SHP77 (cell line): ENCODE data around the gene OTOL1.
A peak's percentile ranks its signal among the peaks of the same experiment; 100 is the strongest.
"Not testable (repeated sequence)": the region's sequence is repeated elsewhere in the genome, so short reads cannot be mapped to it uniquely, and the experiment has no call there.

Experiments
- DNase-seq, 2 experiments: peaks; one replicate each; lab custom pipeline; 2025; lab: John Stamatoyannopoulos, UW

The OTOL1 gene

DNA sequence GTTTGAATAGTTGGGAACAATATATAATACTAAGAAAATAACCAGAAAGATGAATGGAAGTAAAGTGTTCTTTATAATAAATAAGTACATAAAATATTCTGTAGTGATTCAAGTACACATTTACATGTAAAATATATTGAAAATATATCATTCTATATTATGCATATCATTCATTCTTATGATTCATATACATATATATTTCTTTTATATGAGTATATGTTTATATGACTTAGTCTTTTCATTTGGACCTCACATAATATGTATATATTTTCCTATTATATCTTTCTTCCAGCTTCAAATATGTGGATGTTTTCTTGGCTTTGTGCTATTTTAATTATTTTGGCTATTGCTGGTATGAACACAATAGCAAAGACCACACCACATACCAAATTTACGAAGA is at the start of gene OTOL1:
TSS of gene OTOL1 (plus strand) at position 301 of the 400 bp plus-strand sequence. CDS start at position 301, 0 bp downstream.
- DNase-seq: no peak

DNA sequence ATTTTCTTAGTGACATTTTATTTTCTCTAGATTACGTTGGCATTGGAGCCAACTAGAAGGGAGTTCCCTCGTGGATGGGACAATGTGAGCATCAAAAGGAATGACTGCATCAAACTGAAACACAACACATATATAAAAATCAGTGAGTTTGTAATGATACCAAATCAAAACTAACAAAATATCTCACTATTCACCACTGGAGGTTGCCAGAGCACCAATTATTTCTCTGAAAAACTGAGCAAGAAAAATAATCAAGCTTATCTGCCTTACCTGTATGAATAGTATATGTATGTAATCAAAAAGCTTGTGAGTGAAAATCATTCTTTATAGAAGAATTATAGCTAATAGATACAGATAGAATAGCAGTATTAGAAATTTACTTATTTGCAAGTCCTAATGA is 46.8 kb upstream of the OTOL1 start:
- no peak for DNase-seq

DNA sequence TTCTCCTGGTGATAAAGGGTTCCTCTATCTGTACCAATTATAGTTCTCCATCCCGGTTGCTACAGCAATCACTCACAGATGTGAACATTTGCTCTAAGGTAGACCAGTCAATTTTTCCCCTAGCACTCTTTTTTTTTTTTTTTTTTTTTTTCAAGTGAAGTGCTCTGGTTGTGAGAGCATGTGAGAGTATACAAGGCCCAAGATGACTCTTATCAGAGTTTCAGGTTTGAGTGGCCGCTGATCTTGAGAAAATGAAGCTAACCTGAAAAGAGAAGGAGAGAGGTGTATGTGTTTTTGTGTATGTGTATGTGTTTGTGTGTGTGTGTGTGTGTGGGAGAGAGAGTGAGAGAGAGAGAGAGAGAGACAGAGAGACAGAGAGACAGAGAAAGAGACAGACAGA is 44.4 kb upstream of the OTOL1 start:
- DNase-seq: no peak

DNA sequence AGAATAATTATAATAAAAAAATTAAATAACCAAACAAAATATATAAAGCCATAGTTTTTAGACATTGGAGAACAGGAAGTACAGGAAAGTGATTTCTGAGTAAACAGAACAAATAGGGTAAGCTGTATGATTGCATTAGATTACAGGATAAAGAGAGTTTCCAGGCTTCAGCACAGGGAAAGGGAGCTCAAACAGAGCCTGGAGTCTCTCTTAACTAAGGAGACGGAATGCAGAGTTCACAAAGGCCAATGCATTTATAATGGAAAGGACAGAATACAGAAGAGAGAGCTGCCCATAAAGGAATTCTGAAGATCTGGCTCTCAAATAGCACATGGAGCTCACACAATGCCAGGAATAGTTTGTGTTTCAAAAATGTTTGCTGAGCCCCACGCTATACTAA is 42.0 kb upstream of the OTOL1 start:
- no peak for DNase-seq

DNA sequence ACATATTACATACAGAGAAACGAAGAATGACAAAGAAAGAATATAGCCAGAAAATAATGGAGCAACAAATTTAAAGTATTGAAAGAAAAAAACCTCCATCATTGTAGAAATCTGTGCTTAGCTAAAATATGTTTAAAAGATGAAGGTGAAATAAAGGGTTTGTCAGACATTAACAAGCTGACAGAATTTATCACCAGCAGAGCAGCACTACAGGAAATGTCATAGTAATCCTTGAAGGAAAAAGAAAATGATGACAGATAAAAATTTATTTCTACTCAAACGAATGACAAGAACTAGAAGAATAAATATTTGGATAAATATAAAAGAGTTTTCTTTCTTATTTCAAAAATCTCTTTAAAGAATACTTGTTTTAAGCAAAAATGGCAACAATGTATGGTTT is 40.6 kb upstream of the OTOL1 start:
- no peak for DNase-seq

DNA sequence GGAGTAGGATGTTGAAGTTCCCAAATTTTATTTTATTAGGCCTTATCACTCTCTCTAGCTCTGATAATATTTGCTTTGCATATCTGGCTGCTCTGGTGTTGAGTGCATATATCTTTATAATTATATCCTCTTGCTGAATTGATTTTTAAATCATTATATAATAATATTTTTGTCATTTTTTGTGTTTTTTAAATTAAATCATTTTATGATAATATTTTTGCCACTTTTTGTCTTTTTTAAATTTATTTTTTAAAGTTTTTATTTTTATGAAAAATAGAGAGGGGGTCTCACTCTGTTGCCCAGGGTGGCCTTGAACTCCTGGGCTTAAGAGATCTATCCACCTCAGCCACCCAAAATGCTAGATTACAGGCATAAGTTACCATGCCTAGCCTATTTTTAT is 34.5 kb upstream of the OTOL1 start:
- no peak for DNase-seq

DNA sequence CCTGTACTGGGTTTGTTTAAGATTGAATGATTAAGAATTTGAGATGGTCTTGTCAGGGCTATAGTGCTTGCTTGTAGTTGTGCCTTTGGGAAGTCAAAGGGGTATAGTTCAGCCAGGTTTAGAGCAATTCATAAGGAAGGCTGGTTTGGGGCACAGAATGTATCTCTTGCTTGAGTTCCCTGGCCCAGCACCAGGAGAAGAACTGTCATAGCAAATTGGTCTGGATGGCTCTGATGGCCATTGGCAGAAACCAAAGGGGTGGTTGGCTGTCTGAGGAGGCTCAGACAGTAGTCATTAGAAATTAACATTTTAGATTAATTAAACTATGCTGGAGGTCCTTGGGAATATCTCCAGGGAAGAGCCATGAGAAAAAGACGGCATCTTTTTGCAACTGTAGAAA is 25.4 kb upstream of the OTOL1 start:
- DNase-seq: no peak

DNA sequence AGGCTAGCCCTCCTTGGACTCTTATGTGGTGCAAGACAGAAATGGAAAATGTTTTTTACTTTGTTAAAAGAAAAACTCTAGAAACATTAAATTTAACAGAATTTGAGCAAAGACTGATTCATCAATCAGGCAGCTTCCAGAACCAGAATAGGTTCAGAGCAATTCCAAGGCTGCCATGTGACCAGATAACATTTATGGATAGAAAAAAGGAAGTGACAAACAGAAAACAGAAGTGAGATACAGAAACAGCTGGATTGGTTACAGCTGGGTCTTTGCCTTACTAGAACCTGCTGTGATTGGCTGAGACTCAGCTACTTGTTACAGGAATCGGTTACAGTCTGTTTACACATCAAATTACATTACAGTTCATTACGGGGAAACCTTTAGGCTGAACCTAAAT is 22.5 kb upstream of the OTOL1 start:
- no peak for DNase-seq

DNA sequence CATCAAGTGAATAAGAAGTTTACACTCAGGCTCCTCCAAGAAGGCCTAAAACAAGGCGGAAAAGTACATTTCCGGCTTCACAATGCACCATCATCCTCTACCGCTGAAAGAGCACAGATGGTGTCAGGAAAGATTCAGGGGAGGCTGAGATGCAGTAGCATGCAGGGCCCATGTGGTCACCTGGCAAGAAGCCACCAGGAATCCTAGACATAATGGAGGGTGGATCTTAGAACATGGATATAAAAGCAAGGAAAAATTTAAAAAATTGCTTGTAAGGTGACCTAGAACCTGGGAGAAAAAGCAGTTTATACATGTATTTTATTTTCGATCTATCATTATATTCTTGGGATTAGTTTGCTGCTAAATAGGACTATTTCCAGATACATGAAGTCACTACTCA is 21.9 kb upstream of the OTOL1 start:
- no peak for DNase-seq

DNA sequence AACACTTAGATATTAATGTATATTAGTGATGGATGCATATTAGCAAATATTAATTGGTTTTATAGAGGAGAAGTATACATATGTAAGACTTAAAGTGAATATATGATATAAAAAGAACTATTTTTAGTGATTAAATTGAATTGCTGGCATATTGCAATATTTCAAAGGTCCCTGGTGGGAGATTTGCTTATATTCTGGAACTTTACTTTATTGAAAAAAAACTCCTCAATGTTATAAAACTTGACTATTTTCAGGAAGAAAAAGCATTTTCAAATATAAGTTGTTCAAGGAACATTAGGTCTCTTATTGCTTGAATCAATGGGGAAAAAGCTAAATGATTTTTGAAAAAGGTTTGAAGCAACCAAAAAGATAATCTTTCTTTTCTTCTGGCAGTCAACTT is 21.4 kb upstream of the OTOL1 start:
- DNase-seq: no peak

DNA sequence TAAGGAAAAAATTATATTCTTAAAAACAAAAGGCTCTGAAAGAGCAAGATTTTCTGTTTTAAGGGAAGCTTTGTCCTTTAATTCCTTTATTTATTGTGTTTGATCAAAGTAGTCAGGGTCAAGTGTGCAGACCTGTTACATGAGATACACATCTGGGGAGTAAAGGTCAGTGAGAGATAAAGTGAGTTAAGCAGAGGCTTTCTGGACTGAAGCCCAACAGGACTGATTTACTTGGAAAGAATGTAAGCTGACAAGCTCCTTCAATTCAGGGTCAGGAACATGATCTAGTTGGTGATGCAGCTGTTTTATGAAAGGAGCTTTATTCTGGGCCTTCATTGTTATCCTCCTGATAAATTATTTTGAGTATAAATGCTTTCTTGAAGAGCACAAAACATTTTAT is 20.7 kb upstream of the OTOL1 start:
- no peak for DNase-seq

DNA sequence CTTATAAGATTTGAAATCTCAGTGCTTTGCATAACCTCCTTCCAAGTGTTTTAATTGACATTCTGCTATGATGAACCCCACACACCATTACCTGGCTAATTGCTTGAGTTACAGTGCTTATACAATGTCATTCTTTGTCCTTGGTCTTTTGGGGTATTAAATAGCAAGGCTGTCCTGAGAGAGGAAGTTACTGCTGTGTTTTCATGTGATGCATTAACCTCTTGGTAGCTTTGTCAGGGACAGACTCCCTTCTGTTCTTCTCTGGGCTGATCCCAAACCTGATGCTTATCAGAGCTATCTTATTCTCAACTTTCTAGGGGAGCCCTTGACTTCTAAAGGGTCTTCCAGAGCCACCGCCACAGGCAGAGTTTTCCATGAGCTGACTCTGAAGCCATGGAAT is 12.4 kb upstream of the OTOL1 start:
- DNase-seq: no peak

DNA sequence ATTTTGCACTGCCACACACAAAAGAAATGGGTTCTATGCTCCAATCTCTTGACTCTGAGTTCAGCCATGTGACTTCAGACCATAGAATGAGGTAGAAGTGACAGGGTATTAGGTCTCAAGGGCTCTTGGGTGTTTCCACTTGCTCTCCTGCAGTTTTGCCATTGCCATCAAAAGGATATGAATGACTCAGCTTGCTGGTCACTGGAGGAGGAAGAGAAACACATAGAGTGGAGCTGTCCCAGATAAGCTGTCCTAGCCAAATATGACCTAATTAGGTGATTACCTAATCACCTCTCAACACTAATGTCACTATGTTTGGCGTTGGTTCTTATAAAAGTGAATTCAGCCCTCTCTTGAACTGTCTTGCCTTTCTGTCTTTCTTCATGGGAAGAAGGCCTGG is 8.3 kb upstream of the OTOL1 start:
- not testable (repeated sequence) for DNase-seq

DNA sequence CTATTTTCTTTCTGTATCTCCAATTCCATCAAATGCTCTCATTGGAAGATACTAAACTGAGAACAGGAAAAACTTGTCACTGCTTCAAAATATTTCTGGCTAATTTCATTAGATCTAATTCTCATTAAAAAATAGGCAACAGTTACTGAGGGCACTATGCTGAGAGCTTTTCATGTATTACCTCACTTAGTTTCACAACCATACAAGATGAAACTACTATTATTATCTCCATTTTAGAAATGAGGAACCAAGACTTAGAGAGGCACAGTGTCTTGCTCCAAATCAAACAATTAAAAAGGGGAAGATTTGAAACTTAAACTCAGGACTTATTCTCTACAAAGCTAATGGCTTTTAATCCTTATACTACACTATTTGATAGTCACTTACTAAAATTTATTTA is 7.2 kb upstream of the OTOL1 start:
- DNase-seq: no peak

DNA sequence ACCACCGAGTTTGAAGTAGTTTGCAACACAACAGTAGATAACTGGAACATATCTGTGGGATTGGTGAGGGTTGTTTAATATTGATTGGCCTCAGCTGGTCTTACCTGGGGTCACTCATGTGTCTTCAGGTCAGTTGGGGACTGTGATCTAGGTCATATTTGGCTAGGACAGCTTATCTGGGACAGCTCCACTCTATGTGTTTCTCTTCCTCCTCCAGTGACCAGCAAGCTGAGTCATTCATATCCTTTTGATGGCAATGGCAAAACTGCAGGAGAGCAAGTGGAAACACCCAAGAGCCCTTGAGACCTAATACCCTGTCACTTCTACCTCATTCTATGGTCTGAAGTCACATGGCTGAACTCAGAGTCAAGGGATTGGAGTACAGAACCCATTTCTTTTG is 5.8 kb upstream of the OTOL1 start:
- not testable (repeated sequence) for DNase-seq

DNA sequence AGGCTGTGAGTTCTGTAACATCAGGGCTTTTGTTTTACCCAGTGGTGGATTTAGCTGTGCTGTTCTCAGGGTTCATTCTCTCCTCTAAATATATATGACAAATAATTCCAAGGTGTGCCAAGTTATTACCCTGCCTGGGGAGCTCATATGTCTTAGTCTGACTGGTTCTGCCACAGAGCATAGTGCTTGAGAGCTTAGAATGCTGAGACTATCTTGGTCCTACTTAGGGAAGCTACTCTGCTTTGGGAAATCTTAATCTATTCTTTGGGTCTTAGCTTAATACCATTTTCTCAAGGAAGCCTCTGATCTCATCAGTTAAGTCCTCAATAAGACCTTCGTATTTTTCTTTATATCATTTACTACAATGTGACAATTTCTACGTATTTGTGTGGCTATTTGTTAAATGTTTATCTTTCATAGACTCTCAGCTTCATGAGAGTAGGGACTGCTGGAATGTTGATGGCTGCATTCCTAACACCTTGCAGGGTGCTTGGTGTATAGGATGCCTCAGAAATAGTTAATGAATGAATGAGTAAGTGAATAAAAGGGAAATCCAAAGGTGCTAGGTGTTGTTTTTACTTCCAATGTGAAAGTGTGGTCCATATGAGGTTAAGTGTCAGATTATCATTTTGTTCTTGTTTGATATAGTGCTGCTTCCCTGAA is 1.8 kb downstream of the OTOL1 start:
- DNase-seq: no peak

DNA sequence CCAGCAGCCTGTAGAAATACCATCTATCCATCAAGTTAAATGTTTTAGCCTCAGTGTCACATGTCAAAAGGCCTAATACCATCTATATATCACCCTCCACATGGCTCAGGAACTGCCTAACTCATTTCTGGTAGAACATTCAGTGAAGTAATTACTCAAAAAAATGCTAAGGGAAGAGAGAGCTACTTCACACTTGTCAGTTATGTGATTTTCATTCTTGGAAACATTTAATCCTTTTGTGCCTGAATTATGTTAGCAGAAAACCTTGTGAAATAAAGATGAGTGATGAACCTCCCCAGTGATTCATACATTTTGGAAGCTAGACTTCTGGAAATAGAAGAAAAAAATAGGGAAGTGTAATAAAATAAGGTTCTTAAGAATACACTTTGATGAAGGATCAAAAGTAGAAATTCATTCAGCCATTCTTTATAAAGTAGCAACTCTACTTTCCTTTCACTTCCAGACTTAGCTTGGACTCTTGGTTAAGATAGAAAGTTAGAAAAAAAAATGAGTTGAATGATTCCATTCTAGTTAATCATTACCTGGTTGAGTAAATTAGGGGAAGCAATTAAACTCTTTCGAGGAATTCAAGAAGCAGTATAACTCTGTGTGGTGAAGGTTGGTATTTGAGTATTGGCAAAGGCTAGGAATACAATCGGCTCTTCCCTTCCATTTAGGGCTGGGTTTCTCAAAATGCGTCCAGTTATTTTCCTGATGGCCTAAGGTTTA is 3.6 kb downstream of the OTOL1 start:
- no peak for DNase-seq

DNA sequence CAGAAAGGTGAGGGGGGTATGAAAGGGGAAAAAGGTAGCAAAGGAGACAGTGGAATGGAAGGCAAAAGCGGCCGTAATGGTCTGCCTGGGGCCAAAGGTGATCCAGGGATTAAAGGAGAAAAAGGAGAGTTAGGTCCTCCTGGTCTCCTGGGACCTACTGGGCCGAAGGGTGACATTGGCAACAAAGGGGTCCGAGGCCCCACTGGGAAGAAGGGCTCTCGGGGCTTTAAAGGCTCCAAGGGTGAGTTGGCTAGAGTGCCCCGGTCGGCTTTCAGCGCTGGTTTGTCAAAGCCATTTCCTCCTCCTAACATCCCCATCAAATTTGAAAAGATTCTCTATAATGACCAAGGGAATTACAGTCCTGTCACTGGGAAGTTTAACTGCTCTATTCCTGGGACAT is 6.7 kb downstream of the OTOL1 start:
- no peak for DNase-seq

DNA sequence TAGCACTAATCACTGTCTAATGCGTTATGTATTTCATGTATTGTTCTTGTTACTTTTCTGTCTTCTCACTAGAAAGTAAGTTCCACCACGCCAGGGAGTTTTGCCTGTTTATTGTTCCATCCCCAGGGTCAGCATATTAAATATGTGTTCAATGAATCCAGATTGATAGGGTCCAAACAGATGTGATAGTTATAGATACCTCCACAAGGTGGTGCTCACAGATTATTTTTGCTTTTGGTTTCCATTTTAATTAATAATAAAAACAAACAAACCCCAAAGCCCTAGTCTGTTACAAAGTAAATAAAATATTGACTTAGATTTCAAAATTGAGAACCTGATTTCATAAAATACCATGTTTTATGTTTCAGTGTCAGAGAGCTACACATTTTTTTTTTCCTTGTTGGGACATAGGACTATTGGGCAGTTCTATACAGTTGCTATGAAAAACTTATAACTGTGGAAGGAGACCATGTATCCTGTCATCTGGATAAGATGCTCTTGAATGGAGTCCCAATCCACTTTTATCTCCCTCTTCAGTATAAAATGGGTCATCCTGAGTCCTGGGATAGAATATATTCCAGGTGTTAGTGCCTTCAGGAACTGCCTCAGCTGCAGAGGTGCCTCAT is 12.4 kb downstream of the OTOL1 start:
- DNase-seq: peak in 1 of 2 experiments; percentile 7

DNA sequence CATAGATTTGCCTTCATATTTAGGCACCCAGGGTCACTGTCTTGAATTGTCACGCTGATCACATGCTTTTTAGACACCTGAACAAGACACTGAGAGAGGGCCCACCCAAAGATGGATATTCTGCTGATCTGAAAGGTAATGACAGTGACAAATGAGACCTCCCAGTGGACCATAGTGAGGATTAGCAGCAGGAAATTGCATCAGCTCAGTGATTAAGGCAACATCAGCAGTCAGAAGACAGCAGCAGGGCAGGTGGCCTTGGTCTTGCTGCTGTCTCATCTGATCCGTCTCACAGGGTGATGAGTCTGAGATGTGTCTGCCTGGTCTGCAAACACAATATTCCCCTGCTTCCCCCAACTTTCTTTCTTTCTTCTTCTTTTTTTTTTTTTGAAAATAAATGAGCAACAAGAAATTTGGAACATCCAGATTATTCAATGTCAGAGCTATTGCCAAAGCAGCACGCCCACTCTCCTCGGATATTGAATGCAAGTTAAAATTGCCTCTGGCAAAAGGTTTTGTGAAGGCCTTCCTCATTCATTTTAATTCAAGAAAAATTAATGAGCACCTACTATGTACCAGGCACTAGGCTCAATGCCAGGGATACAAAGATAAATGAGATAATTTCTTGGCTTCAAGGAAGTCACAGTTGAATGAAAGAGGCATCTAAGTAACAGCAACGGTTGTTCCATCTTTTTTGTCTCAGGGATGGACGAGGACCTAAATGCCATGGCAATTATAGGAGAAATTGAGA is 14.1 kb downstream of the OTOL1 start:
- DNase-seq: peak in 1 of 2 experiments; percentile 0

DNA sequence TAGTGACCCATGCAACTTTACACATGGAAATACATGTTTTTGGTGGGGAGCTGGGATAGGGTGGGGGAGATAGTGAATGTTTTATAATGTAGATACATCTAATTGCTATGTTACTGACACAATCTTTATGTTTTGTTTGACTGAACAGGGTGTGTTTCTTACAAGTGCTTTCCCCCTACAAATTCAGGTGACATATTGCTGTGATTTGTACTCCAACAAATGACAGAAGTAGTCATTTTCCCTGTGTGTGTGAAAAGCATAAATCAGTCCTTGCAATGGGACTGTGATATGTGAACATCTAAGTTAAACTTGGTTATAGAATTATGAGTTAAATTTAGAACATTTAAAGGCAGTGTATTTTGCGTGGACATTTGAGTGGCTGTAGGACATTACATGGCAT is 27.3 kb downstream of the OTOL1 start:
- no peak for DNase-seq

DNA sequence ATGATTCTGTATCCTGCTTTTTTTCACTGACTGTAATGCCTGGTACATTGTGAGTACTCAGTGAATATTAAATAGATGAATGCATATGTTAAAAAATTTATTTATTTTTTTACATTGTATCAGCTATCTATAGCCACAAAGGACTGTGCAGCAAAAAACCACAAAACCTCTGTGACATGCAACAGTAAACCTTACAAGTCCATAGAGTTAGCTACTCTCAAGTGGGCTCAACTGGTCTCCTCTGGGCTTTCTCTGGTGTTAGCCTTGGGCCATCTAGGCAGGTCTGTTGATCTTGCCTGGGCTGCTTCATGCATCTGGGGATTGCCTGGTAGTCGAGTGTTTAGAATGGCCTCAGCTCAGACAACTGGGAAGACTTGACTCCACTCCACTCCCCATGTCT is 35.3 kb downstream of the OTOL1 start:
- no peak for DNase-seq

DNA sequence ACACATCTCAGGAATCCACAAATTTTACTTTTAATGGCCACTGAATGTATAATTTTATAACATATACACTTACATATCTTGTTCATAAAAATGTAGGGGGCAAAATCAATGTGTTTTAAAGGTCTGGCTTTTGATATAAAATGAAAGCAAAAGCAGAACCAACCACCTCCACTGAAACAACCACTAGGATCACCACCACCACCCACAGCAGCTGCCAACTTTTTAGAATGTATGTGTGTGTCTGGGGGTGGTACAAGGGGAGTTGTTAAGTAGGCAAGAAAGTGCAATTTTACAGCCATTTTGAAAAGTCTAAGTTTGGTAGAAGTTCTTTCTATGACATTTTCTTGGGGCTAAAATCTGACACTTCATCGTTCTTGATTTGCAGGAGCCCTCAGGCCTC is 44.0 kb downstream of the OTOL1 start:
- no peak for DNase-seq
